Measurements from ENCODE around the gene MYO1E.

- TF ChIP-seq EZH2 (IDR thresholded peaks at IDR 0.05) (no peak), FOXP2 (optimal IDR thresholded peaks at IDR 0.05; ENCODE audit: control extremely low read depth, extremely low read length, insufficient read depth) (no peak), POLR2AphosphoS5 (IDR thresholded peaks at IDR 0.05; ENCODE audit: borderline replicate concordance, low read depth, low read length) (no peak)
Observed at GRCh38 chr15:59350421-59350732, 22.3 kb downstream of the MYO1E start.
